GM18517 (cell line): ENCODE measurements around the gene DBR1.

ENCODE experiments used
- ATAC-seq: cut with Tn5 transposase; IDR thresholded peaks from one replicate; pipeline ENCODE4 v1.9.1; 2021; ENCODE audit warnings: mild to moderate bottlenecking, moderate library complexity; ENCODE audit not compliant: unreplicated experiment

Gene DBR1

GRCh38 chr3:138174421-138175131, at the start of gene DBR1:
TSS of gene DBR1 (minus strand) at chr3:138174921. CDS start at chr3:138174795, 126 bp downstream.
- ATAC-seq = peak; percentile 89

- no peak for ATAC-seq
Observed at GRCh38 chr3:138222942-138223287, 48.2 kb upstream of the DBR1 start.

GRCh38 chr3:138222131-138222941, 47.6 kb upstream of the DBR1 start:
- no peak for ATAC-seq

- ATAC-seq = no peak
Observed at GRCh38 chr3:138220788-138221187, 46.1 kb upstream of the DBR1 start.

- no peak for ATAC-seq
Observed at GRCh38 chr3:138220242-138220641, 45.5 kb upstream of the DBR1 start.

- ATAC-seq = no peak
Observed at GRCh38 chr3:138219255-138219654, 44.5 kb upstream of the DBR1 start.

- ATAC-seq = no peak
Observed at GRCh38 chr3:138213398-138214085, 38.8 kb upstream of the DBR1 start.

GRCh38 chr3:138210528-138210927, 35.8 kb upstream of the DBR1 start:
- ATAC-seq = no peak

GRCh38 chr3:138206196-138206595, 31.5 kb upstream of the DBR1 start:
- no peak for ATAC-seq

GRCh38 chr3:138205527-138205926, 30.8 kb upstream of the DBR1 start:
- ATAC-seq = no peak

GRCh38 chr3:138203938-138204337, 29.2 kb upstream of the DBR1 start:
- no peak for ATAC-seq

GRCh38 chr3:138202945-138203701, 28.4 kb upstream of the DBR1 start:
- no peak for ATAC-seq

GRCh38 chr3:138200424-138200823, 25.7 kb upstream of the DBR1 start:
- ATAC-seq = no peak

- ATAC-seq = no peak
Observed at GRCh38 chr3:138199851-138200250, 25.1 kb upstream of the DBR1 start.

GRCh38 chr3:138197524-138197923, 22.8 kb upstream of the DBR1 start:
- no peak for ATAC-seq

- ATAC-seq = no peak
Observed at GRCh38 chr3:138197058-138197457, 22.3 kb upstream of the DBR1 start.

- no peak for ATAC-seq
Observed at GRCh38 chr3:138196023-138196422, 21.3 kb upstream of the DBR1 start.

GRCh38 chr3:138195481-138195880, 20.8 kb upstream of the DBR1 start:
- no peak for ATAC-seq

GRCh38 chr3:138188013-138188730, 13.5 kb upstream of the DBR1 start:
- ATAC-seq = no peak

- peak; percentile 52 for ATAC-seq
Observed at GRCh38 chr3:138187296-138188012, 12.7 kb upstream of the DBR1 start, which contains the start of gene ARMC8. TSS of gene ARMC8 (plus strand) at chr3:138187301. CDS start at chr3:138187555, 254 bp downstream.
